Ascending aorta (tissue), 2 donors: ENCODE measurements around the gene ACTR1A. TPM values are rescaled to one million over a fixed set of nuclear protein-coding genes. Genes with fewer than 3 reads are reported as not detected.
"Not testable (repeated sequence)": the region's sequence is repeated elsewhere in the genome, so short reads cannot be mapped to it uniquely, and the experiment has no call there.

Source experiments
- DNase-seq, 2 donors: peaks; one replicate each; pipeline ENCODE4 v3.0.0-alpha.2; 2019; ENCODE audit warnings: low spot score in 2 of 2
- H3K27ac ChIP-seq, 2 donors: fragments of 200-600 bp; sonication (generic); one replicate each; pipeline ENCODE4 v1.5.1; 2016 to 2017; ENCODE audit warnings: mild to moderate bottlenecking in 1 of 2
- H3K27me3 ChIP-seq: fragments of 200-600 bp; sonication (generic); one replicate; pipeline ENCODE4 v1.5.1; 2017
- H3K36me3 ChIP-seq, 2 donors: fragments of 200-600 bp; sonication (generic); one replicate each; pipeline ENCODE4 v1.5.1; 2016
- H3K4me1 ChIP-seq, 2 donors: fragments of 200-600 bp; sonication (generic); one replicate each; pipeline ENCODE4 v1.5.1; 2016 to 2017; ENCODE audit warnings: mild to moderate bottlenecking in 1 of 2
- H3K4me3 ChIP-seq, 2 donors: fragments of 200-600 bp; sonication (generic); one replicate each; pipeline ENCODE4 v1.5.1; 2016 to 2017; ENCODE audit warnings: mild to moderate bottlenecking in 1 of 2
- H3K9me3 ChIP-seq, 2 donors: fragments of 200-600 bp; sonication (generic); one replicate each; pipeline ENCODE4 v1.5.1; 2016
- CTCF ChIP-seq, 3 experiments: fragments of 200-600 bp in 2 of 3; fragments of 450-650 bp in 1 of 3; sonication (generic) in 2 of 3; IDR thresholded peaks; one replicate each; pipeline ENCODE4 v1.5.1; 2016 to 2019; ENCODE audit warnings: antibody characterized with exemption in 3 of 3, mild to moderate bottlenecking in 1 of 3, moderate library complexity in 1 of 3
- intact Hi-C: fragments of 100-400 bp; cut with DNase I; formaldehyde crosslinking; loops from one replicate; pipeline ENCODE4 v1.15.1; 2023
- total RNA-seq: library from RNA; depleted of rRNA; stranded (reverse); fragments of >200 nt; gene quantifications from one replicate; pipeline ENCODE4 v1.1.0, GENCODE V29; 2016

Gene ACTR1A
- total RNA-seq, 1 donor from 2014 or later, result 200 TPM

- no peaks in the 10 kb centered on the region for H3K9me3 ChIP-seq
- no peak overlapping the region for H3K4me3 ChIP-seq
- intact Hi-C loops, result no loop called here
- H3K27me3 ChIP-seq, result no peaks in the 10 kb centered on the region
- peaks cover 0 to 3% of the 10 kb centered on the region in 2 donors for H3K36me3 ChIP-seq
- H3K27ac ChIP-seq, result no peak overlapping the region
- no peak for DNase-seq
- no peaks in the 10 kb centered on the region for H3K4me1 ChIP-seq
- TF ChIP-seq CTCF (IDR thresholded peaks at IDR 0.05), result no peak
These were observed 34.9 kb upstream of the ACTR1A start for GRCh38 chr10:102537367-102537766.

- no peak for TF ChIP-seq CTCF (IDR thresholded peaks at IDR 0.05)
- H3K4me3 ChIP-seq, result no peak overlapping the region
- H3K4me1 ChIP-seq, result no peaks in the 10 kb centered on the region
- DNase-seq, result no peak
- H3K36me3 ChIP-seq, result peaks cover 0 to 3% of the 10 kb centered on the region in 2 donors
- intact Hi-C loops, result no loop called here
- H3K27me3 ChIP-seq, result no peaks in the 10 kb centered on the region
- no peaks in the 10 kb centered on the region for H3K9me3 ChIP-seq
- H3K27ac ChIP-seq, result no peak overlapping the region
These were observed 33.1 kb upstream of the ACTR1A start for GRCh38 chr10:102535481-102536147.

GRCh38 chr10:102534966-102535365 lies 32.5 kb upstream of the ACTR1A start:
- DNase-seq, H3K36me3 ChIP-seq, H3K27ac ChIP-seq, H3K27me3 ChIP-seq, H3K4me3 ChIP-seq, H3K9me3 ChIP-seq, intact Hi-C loops, H3K4me1 ChIP-seq: not testable (repeated sequence)

GRCh38 chr10:102534333-102534732 lies 31.8 kb upstream of the ACTR1A start:
- DNase-seq, result no peak
- Histone ChIP-seq H3K4me1 (no peaks in the 10 kb centered on the region), H3K9me3 (no peaks in the 10 kb centered on the region), H3K27me3 (no peaks in the 10 kb centered on the region), H3K4me3 (no peak overlapping the region), H3K27ac (no peak overlapping the region), H3K36me3 (peaks cover 0 to 3% of the 10 kb centered on the region in 2 donors)
- TF ChIP-seq CTCF (IDR thresholded peaks at IDR 0.05), result no peak
- intact Hi-C loops, result no loop called here

GRCh38 chr10:102527546-102527945 lies 25.0 kb upstream of the ACTR1A start:
- H3K4me3 ChIP-seq, result no peak overlapping the region
- intact Hi-C loops, result no loop called here
- DNase-seq, result no peak
- H3K4me1 ChIP-seq, result peaks cover 0 to 3% of the 10 kb centered on the region in 2 donors
- no peak overlapping the region for H3K27ac ChIP-seq
- H3K9me3 ChIP-seq, result no peaks in the 10 kb centered on the region
- peaks cover 0 to 6% of the 10 kb centered on the region in 2 donors for H3K36me3 ChIP-seq
- no peaks in the 10 kb centered on the region for H3K27me3 ChIP-seq
- TF ChIP-seq CTCF (IDR thresholded peaks at IDR 0.05), result no peak

GRCh38 chr10:102524746-102525145 lies 22.2 kb upstream of the ACTR1A start:
- Histone ChIP-seq H3K9me3 (no peaks in the 10 kb centered on the region), H3K4me1 (peaks cover 0 to 3% of the 10 kb centered on the region in 2 donors), H3K36me3 (peaks cover 0 to 6% of the 10 kb centered on the region in 2 donors), H3K4me3 (no peak overlapping the region), H3K27ac (no peak overlapping the region), H3K27me3 (no peaks in the 10 kb centered on the region)
- peak in 1 of 2 donors; percentile 4 for DNase-seq
- intact Hi-C loops, result no loop called here
- TF ChIP-seq CTCF (IDR thresholded peaks at IDR 0.05), result no peak
